SK-N-MC (cell line): ENCODE data around the gene FAM184A.

Source experiments
- EZH2 ChIP-seq: fragments of 200-600 bp; sonication (generic); IDR thresholded peaks from one replicate; pipeline ENCODE4 v1.6.1; 2017; ENCODE audit warnings: antibody characterized with exemption
- FOXP2 ChIP-seq: optimal IDR thresholded peaks from 2 replicates; pipeline ENCODE3; 2011; ENCODE audit warnings: mild to moderate bottlenecking, moderate library complexity; ENCODE audit not compliant: insufficient read depth; ENCODE audit errors: extremely low read length, control extremely low read depth
- POLR2AphosphoS5 ChIP-seq: IDR thresholded peaks from 2 replicates; pipeline ENCODE4 v1.6.1; 2012; ENCODE audit warnings: mild to moderate bottlenecking, low read depth, low read length, borderline replicate concordance

GRCh38 chr6:119090256-119090655 is 11.8 kb upstream of the FAM184A start:
- TF ChIP-seq POLR2AphosphoS5 (no peak), EZH2 (no peak), FOXP2 (no peak)
